K562 (cell line): ENCODE results near the gene LMOD1. TPM values are rescaled to one million over a fixed set of nuclear protein-coding genes. Genes with fewer than 3 reads are reported as not detected.

ENCODE experiments used
- CBX2 ChIP-seq: fragments of 200-600 bp; sonication (generic); IDR thresholded peaks from one replicate; pipeline ENCODE4 v1.6.1; 2012; ENCODE audit warnings: mild to moderate bottlenecking, low read length, inconsistent platforms; ENCODE audit not compliant: insufficient read depth, poor library complexity, severe bottlenecking
- CEBPB ChIP-seq: fragments of 450-650 bp; IDR thresholded peaks from 2 replicates; pipeline ENCODE4 v1.6.1; 2016; ENCODE audit warnings: missing genetic modification characterization, missing compliant biosample characterization
- ESRRB ChIP-seq: fragments of 250-450 bp; sonication (Bioruptor Pico); IDR thresholded peaks from 2 replicates; pipeline ENCODE4 v1.5.0; 2020; ENCODE audit warnings: mild to moderate bottlenecking, moderate library complexity, borderline replicate concordance
- GABPA ChIP-seq: fragments of 200-800 bp; sonication (Bioruptor generic); conservative IDR thresholded peaks from 2 replicates; pipeline ENCODE4 v1.6.1; 2016; ENCODE audit warnings: low read depth, missing genetic modification characterization, missing compliant biosample characterization
- GATA2 ChIP-seq: sonication (generic); formaldehyde crosslinking; IDR thresholded peaks from 2 replicates; pipeline ENCODE4 v1.4.0; 2020; ENCODE audit warnings: mild to moderate bottlenecking, missing genetic modification reagents
- HDAC8 ChIP-seq: fragments of 450-650 bp; IDR thresholded peaks from 2 replicates; pipeline ENCODE4 v1.6.1; 2016; ENCODE audit warnings: mild to moderate bottlenecking, missing genetic modification characterization, moderate library complexity, missing compliant biosample characterization
- HNRNPLL ChIP-seq: fragments of 200-400 bp; formaldehyde crosslinking; IDR thresholded peaks from 2 replicates; pipeline ENCODE4 v1.6.1; 2017; ENCODE audit warnings: low read length, low read depth, mild to moderate bottlenecking; ENCODE audit not compliant: poor library complexity, severe bottlenecking
- JUN ChIP-seq, 2 experiments: sonication (generic) in 1 of 2; formaldehyde crosslinking in 1 of 2; IDR thresholded peaks; 2 replicates each; pipeline versions ENCODE4 v1.6.1 to v1.8.0; 2012 to 2022; ENCODE audit warnings: borderline replicate concordance in 2 of 2, mild to moderate bottlenecking in 2 of 2, improper control_type of control experiment in 1 of 2, low read depth in 1 of 2, low read length in 1 of 2, missing genetic modification reagents in 1 of 2
- LEF1 ChIP-seq: fragments of 450-650 bp; IDR thresholded peaks from 2 replicates; pipeline ENCODE4 v1.6.1; 2016; ENCODE audit warnings: mild to moderate bottlenecking
- MYC ChIP-seq, 2 experiments: fragments of 250-450 bp in 1 of 2; sonication (Bioruptor Pico) in 1 of 2; IDR thresholded peaks; 2 replicates each; pipeline versions ENCODE4 v1.5.1 to v1.6.1; 2012 to 2021; ENCODE audit warnings: low read depth in 2 of 2, borderline replicate concordance in 1 of 2, improper control_type of control experiment in 1 of 2, low read length in 1 of 2, mild to moderate bottlenecking in 1 of 2, moderate library complexity in 1 of 2
- NFE2L1 ChIP-seq: fragments of 450-650 bp; IDR thresholded peaks from 2 replicates; pipeline ENCODE4 v1.6.1; 2016; ENCODE audit warnings: missing genetic modification characterization, low read depth, mild to moderate bottlenecking, missing compliant biosample characterization, moderate library complexity, borderline replicate concordance
- NR1H2 ChIP-seq: sonication (generic); formaldehyde crosslinking; IDR thresholded peaks from 2 replicates; pipeline ENCODE4 v1.4.0; 2020; ENCODE audit warnings: mild to moderate bottlenecking, missing genetic modification reagents
- NR3C1 ChIP-seq: sonication (generic); formaldehyde crosslinking; IDR thresholded peaks from 2 replicates; pipeline ENCODE4 v1.8.1; 2022; ENCODE audit warnings: missing genetic modification reagents
- PHB ChIP-seq: fragments of 250-450 bp; sonication (Bioruptor Pico); IDR thresholded peaks from 2 replicates; pipeline ENCODE4 v1.5.0; 2021
- PHF21A ChIP-seq: fragments of 450-650 bp; IDR thresholded peaks from 2 replicates; pipeline ENCODE4 v1.6.1; 2017; ENCODE audit warnings: low read depth, borderline replicate concordance
- SIN3A ChIP-seq, 2 experiments: fragments of 150-350 bp in 1 of 2; IDR thresholded peaks; 2 replicates each; pipeline ENCODE4 v1.6.1; 2011 to 2016; ENCODE audit warnings: borderline replicate concordance in 2 of 2, low read depth in 2 of 2, low read length in 2 of 2, mild to moderate bottlenecking in 2 of 2, moderate library complexity in 2 of 2; ENCODE audit not compliant: control insufficient read depth in 1 of 2
- TBL1XR1 ChIP-seq, 2 experiments: IDR thresholded peaks; 2 replicates each; pipeline ENCODE4 v1.6.1; 2012; ENCODE audit warnings: improper control_type of control experiment in 2 of 2, low read length in 2 of 2, mild to moderate bottlenecking in 1 of 2
- TFAM ChIP-seq: fragments of 250-450 bp; sonication (Bioruptor Pico); conservative IDR thresholded peaks from 2 replicates; pipeline ENCODE4 v1.5.0; 2021; ENCODE audit warnings: mild to moderate bottlenecking, moderate library complexity
- ZFP1 ChIP-seq: fragments of 450-650 bp; formaldehyde crosslinking; IDR thresholded peaks from 2 replicates; pipeline ENCODE4 v1.4.0; 2020; ENCODE audit warnings: mild to moderate bottlenecking, mixed read lengths
- ZFPM2 ChIP-seq: fragments of 250-450 bp; sonication (Bioruptor Pico); IDR thresholded peaks from 2 replicates; pipeline ENCODE4 v1.5.1; 2022; ENCODE audit warnings: mild to moderate bottlenecking
- ZNF436 ChIP-seq: fragments of 250-450, 450-650 bp; sonication (Bioruptor Pico); formaldehyde crosslinking; IDR thresholded peaks from 2 replicates; pipeline ENCODE4 v1.7.0; 2020; ENCODE audit warnings: mild to moderate bottlenecking
- ZNF589 ChIP-seq: fragments of 200-800 bp; sonication (Bioruptor generic); IDR thresholded peaks from 2 replicates; pipeline ENCODE4 v1.6.1; 2016; ENCODE audit warnings: low read depth, missing genetic modification characterization, missing compliant biosample characterization
- ZNF780A ChIP-seq: fragments of 250-450 bp; sonication (Bioruptor Pico); IDR thresholded peaks from 2 replicates; pipeline ENCODE4 v1.5.0; 2021; ENCODE audit warnings: mild to moderate bottlenecking
- ZSCAN29 ChIP-seq: fragments of 450-650 bp; IDR thresholded peaks from 2 replicates; pipeline ENCODE4 v1.6.1; 2017
- polyA plus RNA-seq, 8 experiments: library from polyadenylated mRNA; depleted of rRNA in 4 of 8; stranded (reverse) in 5 of 8; unstranded in 3 of 8; fragments of >200 nt; fragmentation: Nextera tagmentation in 2 of 8; fragmentation: Illumina TruSeq in 1 of 8; extraction: Ambion mirVana in 2 of 8; extraction: Trizol in 1 of 8; gene quantifications; 2 replicates each; pipeline versions ENCODE4 v1.2.1 to v1.2.3, GENCODE V29; 2011 to 2014; ENCODE audit warnings: inconsistent platforms in 1 of 8, missing spikeins in 1 of 8
- total RNA-seq, 7 experiments: library from RNA; depleted of rRNA in 6 of 7; stranded (reverse); fragments of >200 nt in 6 of 7; fragmentation: Illumina TruSeq in 2 of 7; extraction: Trizol in 2 of 7; gene quantifications; 2 replicates each; pipeline versions ENCODE4 v1.2.1 to v1.2.3, GENCODE V29; 2011 to 2021; ENCODE audit warnings: low replicate concordance in 1 of 7
- TF ChIP-seq, protein P1 (sequence below), 3 experiments: IDR thresholded peaks in 2 of 3; conservative IDR thresholded peaks in 1 of 3; 2 replicates each; pipeline ENCODE4 v1.5.1; 2011 to 2012; ENCODE audit warnings: low read length in 3 of 3, mild to moderate bottlenecking in 3 of 3, control low read depth in 2 of 3, improper control_type of control experiment in 1 of 3, inconsistent platforms in 1 of 3, low read depth in 1 of 3, mixed read lengths in 1 of 3, moderate library complexity in 1 of 3; ENCODE audit not compliant: insufficient read depth in 2 of 3
- TF ChIP-seq, protein P2 (sequence below): fragments of 450-650 bp; formaldehyde crosslinking; IDR thresholded peaks from 2 replicates; pipeline ENCODE4 v1.4.0; 2022; ENCODE audit warnings: mild to moderate bottlenecking, moderate library complexity

The LMOD1 gene
- total and polyA plus RNA-seq, 9 of the 15 experiments (the other 6 are each of a cell fraction or from before 2014, with no cell fraction given) = 0.03 to 0.54 (median 0.38) TPM; not detected in 1

DNA sequence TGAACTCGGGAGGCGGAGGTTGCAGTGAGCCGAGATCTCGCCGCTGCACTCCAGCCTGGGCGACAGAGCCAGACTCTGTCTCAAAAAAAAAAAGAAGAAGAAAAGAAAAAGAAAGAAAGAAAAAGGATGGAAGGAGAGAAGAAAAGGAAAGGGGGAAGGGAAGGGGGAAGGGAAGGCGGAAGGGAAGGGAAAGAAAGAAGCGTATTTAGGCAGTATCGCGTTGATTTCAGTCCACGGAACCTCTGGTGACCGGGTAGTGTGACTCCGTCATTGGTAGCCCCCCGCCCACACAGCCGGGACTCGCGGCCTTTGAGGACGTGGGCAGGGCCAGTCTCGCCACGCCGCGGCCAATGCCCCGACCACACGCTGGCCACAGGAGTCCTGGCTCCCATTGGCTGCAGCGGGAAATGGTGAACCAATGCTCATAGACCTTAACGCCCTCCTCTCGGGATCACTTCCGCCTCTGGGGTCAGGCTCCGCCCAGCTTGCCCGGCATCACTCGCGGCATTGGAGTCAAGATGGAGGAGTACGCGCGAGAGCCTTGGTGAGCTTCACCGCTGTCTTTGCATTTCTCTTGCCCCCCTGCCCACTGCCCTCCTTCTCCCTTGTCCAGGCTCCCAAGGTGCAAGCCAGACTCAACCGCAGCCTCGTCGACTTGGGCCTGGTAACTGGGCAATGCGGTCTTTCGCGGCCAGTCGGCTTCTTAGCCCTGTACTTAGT is 8.8 kb upstream of the LMOD1 start, which contains the start of gene TIMM17A (continued):
- TF ChIP-seq NFE2L1 (tag) (no peak), ZNF589 (no peak), ZNF436 (CRISPR knock-in tag) (no peak), GABPA (tag) (peak; percentile 95), ZNF780A (no peak), TFAM (CRISPR knock-in tag) (no peak), MYC (IDR thresholded peaks at IDR 0.05; ENCODE audit: low read depth, low read length) (peak; percentile 93), MYC (CRISPR knock-in tag; IDR thresholded peaks at IDR 0.05; ENCODE audit: borderline replicate concordance, low read depth) (peak; percentile 56; the same call in 1 of the 2 replicates), ESRRB (CRISPR knock-in tag) (no peak), NR1H2 (CRISPR knock-in tag) (no peak), NR3C1 (no peak; the same call in 1 of the 2 replicates), CBX2 (no peak), HNRNPLL (peak; percentile 64), SIN3A (IDR thresholded peaks at IDR 0.05; ENCODE audit: borderline replicate concordance in 2 of 2, control insufficient read depth in 1 of 2, low read depth in 2 of 2, low read length in 2 of 2) (peak; percentile 54 to 91; a peak in 3 of 4 replicates), PHF21A (no peak), JUN (IDR thresholded peaks at IDR 0.05; ENCODE audit: borderline replicate concordance, low read depth, low read length) (peak; percentile 5; the same call in 1 of the 2 replicates), JUN (CRISPR knock-in tag; IDR thresholded peaks at IDR 0.05; ENCODE audit: borderline replicate concordance) (peak; percentile 79; the same call in 1 of the 2 replicates), ZFP1 (CRISPR knock-in tag) (no peak), GATA2 (CRISPR knock-in tag) (no peak), PHB (CRISPR knock-in tag) (no peak), ZSCAN29 (peak; percentile 73; the same call in 1 of the 2 replicates), ZFPM2 (CRISPR knock-in tag) (no peak), TBL1XR1 (IDR thresholded peaks at IDR 0.05; ENCODE audit: low read length in 2 of 2) (peak in 1 of 2 experiments; percentile 41; a peak in 1 of 4 replicates), CEBPB (no peak), LEF1 (peak; percentile 65), HDAC8 (tag) (no peak)
- TF ChIP-seq, protein P1, sequence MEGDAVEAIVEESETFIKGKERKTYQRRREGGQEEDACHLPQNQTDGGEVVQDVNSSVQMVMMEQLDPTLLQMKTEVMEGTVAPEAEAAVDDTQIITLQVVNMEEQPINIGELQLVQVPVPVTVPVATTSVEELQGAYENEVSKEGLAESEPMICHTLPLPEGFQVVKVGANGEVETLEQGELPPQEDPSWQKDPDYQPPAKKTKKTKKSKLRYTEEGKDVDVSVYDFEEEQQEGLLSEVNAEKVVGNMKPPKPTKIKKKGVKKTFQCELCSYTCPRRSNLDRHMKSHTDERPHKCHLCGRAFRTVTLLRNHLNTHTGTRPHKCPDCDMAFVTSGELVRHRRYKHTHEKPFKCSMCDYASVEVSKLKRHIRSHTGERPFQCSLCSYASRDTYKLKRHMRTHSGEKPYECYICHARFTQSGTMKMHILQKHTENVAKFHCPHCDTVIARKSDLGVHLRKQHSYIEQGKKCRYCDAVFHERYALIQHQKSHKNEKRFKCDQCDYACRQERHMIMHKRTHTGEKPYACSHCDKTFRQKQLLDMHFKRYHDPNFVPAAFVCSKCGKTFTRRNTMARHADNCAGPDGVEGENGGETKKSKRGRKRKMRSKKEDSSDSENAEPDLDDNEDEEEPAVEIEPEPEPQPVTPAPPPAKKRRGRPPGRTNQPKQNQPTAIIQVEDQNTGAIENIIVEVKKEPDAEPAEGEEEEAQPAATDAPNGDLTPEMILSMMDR (IDR thresholded peaks at IDR 0.05 in 2 of 3, conservative IDR thresholded peaks at IDR 0.05 in 1 of 3; ENCODE audit: insufficient read depth in 2 of 3, low read depth in 1 of 3, low read length in 3 of 3) = 0 out of 6 replicates have a peak, but pooled peaks of 1 of the 3 experiments have one; percentile 3
- TF ChIP-seq, protein P2, sequence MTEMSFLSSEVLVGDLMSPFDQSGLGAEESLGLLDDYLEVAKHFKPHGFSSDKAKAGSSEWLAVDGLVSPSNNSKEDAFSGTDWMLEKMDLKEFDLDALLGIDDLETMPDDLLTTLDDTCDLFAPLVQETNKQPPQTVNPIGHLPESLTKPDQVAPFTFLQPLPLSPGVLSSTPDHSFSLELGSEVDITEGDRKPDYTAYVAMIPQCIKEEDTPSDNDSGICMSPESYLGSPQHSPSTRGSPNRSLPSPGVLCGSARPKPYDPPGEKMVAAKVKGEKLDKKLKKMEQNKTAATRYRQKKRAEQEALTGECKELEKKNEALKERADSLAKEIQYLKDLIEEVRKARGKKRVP (CRISPR knock-in tag) = no peak; the same call in 1 of the 2 replicates
